Right lobe of liver (tissue), 6 donors: ENCODE results near the gene HMHB1. TPM values are rescaled to one million over a fixed set of nuclear protein-coding genes. Genes with fewer than 3 reads are reported as not detected.

Source experiments
- ATAC-seq, 4 donors: fragments of 200-7000 bp; cut with Tn5 transposase; one replicate each; pipeline ENCODE4 v1.9.1; 2020; ENCODE audit warnings: mild to moderate bottlenecking in 4 of 4, moderate library complexity in 4 of 4
- DNase-seq, 3 donors: peaks; one replicate each; pipeline ENCODE4 v3.0.0-alpha.2; 2020
- H3K27ac ChIP-seq, 3 donors: fragments of 200-600 bp; one replicate each; pipeline ENCODE4 v1.8.0; 2022
- H3K27me3 ChIP-seq, 2 donors: fragments of 200-600 bp; one replicate each; pipeline ENCODE4 v1.8.0; 2022
- H3K36me3 ChIP-seq, 4 donors: fragments of 200-600 bp; sonication (generic) in 1 of 4; one replicate each; pipeline versions ENCODE4 v1.5.1 to v1.8.0; 2017 to 2022; ENCODE audit warnings: control low read depth in 1 of 4
- H3K4me1 ChIP-seq, 4 donors: fragments of 200-600 bp; sonication (generic) in 1 of 4; one replicate each; pipeline versions ENCODE4 v1.5.1 to v1.8.0; 2017 to 2022; ENCODE audit warnings: control low read depth in 1 of 4
- H3K4me3 ChIP-seq, 3 donors: fragments of 200-600 bp; one replicate each; pipeline ENCODE4 v1.8.0; 2022
- H3K9me3 ChIP-seq, 4 donors: fragments of 200-600 bp; sonication (generic) in 1 of 4; one replicate each; pipeline versions ENCODE4 v1.5.1 to v1.8.0; 2017 to 2022; ENCODE audit warnings: control low read depth in 1 of 4
- POLR2A ChIP-seq: fragments of 450-650 bp; IDR thresholded peaks from one replicate; pipeline ENCODE4 v1.6.1; 2017; ENCODE audit warnings: antibody characterized with exemption, mild to moderate bottlenecking
- WGBS: methylation state at CpG from one replicate; pipeline ENCODE4 v1.1.6; 2018; ENCODE audit warnings: low coverage, low lambda C conversion rate; ENCODE audit not compliant: insufficient coverage; ENCODE audit errors: missing lambda C conversion rate; 5-methylcytosine and 5-hydroxymethylcytosine counted together
- intact Hi-C, 2 donors: fragments of 100-400 bp; cut with DNase I; formaldehyde crosslinking; loops; one replicate each; pipeline versions ENCODE4 v1.11.2 to v1.14.1; 2022
- long read RNA-seq: library from polyadenylated mRNA; unstranded; transcript quantifications from one replicate; pipeline ENCODE4 v2.0.0, GENCODE V29; 2019
- total RNA-seq, 6 experiments: library from RNA; depleted of rRNA in 2 of 6; stranded (reverse); fragments of >200 nt in 2 of 6; fragmentation: NEBNext Ultra II Directional in 3 of 6; extraction: Animal tissue kit (Norgen Biotek cat#: 25700) in 3 of 6; gene quantifications; one replicate each; pipeline versions ENCODE4 v1.1.0 to v1.2.4, GENCODE V29; 2016 to 2023
- TF ChIP-seq, protein P1 (sequence below), 4 donors: fragments of 200-600 bp in 3 of 4; fragments of 450-650 bp in 1 of 4; IDR thresholded peaks; one replicate each; pipeline versions ENCODE4 v1.5.1 to v1.8.0; 2016 to 2022; ENCODE audit warnings: antibody characterized with exemption in 4 of 4, mild to moderate bottlenecking in 2 of 4
- donor health status: DM: no; HTN: yes; CAD: no.
- donor health status: DM: no; HTN: no; CAD: no.
- donor health status: DM: no; HTN: no; CAD: no.
- donor health status: DM: no; HTN: yes; CAD: no.
- donor health status: DM: no; HTN: yes; CAD: no.

HMHB1 gene
- not detected for total RNA-seq
- long read RNA-seq = 0 reads

DNA sequence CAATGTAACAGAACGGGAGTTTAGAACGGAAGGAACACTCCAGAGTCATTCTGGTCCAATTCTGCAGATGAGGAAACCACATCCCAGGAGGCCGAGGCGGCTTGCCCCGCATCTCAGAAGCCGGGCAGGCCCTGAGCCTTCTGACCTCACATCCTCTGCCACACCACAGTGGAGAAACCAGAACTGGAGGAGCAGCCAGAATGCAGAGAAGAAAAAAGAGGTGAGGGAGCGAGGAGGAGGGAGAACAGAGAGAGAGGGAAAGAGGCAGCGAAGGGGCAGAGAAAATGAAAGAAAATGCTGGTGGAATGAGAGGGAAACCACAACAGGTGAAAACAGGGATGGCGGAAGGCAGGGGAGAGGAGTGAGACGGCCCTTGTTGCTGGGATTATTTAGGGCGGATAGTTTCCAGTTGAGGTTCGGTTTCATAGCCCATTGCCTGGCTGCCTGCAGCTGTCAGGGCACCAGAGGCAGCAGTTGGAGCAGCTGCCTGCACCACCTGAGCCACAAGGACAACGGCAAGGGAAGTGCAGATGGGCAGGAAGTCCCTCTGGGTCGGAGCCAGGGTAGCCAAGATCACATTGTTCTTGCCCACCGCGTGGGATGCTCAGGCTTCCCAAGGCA, at the start of gene HMHB1:
Gene HMHB1, plus strand, starts transcription at position 77 of the 621 bp plus-strand sequence.
- no peak within 1 kb of the TSS for H3K4me3 ChIP-seq
- no peaks in the 10 kb centered on the region for H3K27me3 ChIP-seq
- no peak for DNase-seq
- 60% methylated on average over 10 of the region's 16 CpGs for WGBS
- TF ChIP-seq, protein P1, sequence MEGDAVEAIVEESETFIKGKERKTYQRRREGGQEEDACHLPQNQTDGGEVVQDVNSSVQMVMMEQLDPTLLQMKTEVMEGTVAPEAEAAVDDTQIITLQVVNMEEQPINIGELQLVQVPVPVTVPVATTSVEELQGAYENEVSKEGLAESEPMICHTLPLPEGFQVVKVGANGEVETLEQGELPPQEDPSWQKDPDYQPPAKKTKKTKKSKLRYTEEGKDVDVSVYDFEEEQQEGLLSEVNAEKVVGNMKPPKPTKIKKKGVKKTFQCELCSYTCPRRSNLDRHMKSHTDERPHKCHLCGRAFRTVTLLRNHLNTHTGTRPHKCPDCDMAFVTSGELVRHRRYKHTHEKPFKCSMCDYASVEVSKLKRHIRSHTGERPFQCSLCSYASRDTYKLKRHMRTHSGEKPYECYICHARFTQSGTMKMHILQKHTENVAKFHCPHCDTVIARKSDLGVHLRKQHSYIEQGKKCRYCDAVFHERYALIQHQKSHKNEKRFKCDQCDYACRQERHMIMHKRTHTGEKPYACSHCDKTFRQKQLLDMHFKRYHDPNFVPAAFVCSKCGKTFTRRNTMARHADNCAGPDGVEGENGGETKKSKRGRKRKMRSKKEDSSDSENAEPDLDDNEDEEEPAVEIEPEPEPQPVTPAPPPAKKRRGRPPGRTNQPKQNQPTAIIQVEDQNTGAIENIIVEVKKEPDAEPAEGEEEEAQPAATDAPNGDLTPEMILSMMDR (IDR thresholded peaks at IDR 0.05) = no peak
- no peak for TF ChIP-seq POLR2A
- H3K27ac ChIP-seq = no peak within 1 kb of the TSS
- H3K9me3 ChIP-seq = no peaks in the 10 kb centered on the region
- intact Hi-C loops = no loop called here
- H3K4me1 ChIP-seq = no peaks in the 10 kb centered on the region
- no peak for ATAC-seq
- no peaks in the 10 kb centered on the region for H3K36me3 ChIP-seq

DNA sequence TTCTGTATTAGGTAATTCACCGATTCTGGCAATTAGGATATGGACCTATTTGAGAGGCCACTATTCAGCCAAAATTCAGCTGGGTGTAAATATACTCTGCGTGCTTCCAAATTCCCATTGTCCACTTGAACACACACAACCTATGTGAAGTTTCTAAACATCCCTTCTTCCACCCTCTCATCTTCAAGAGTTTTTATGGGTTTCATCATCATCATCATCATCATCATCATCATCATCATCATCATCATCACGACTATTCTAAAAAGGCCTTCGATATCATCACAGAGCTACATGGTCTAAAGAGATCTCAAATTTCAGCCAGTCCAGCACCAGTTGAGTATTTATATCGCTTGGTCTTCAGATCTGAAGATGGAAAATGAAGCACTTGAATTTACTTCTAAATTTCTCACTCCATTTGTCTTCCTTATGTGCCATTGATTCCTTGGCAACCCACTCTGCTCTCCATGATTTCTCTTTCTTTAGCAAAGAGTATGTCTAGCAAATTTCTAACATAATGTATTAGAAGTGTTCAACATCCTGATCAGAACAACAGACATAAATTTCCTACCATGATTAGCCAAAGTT, 49.2 kb upstream of the HMHB1 start:
- no peaks in the 10 kb centered on the region for H3K36me3 ChIP-seq
- H3K27me3 ChIP-seq = no peaks in the 10 kb centered on the region
- no peaks in the 10 kb centered on the region for H3K9me3 ChIP-seq
- no peaks in the 10 kb centered on the region for H3K4me1 ChIP-seq
- no peak overlapping the region for H3K4me3 ChIP-seq
- DNase-seq = no peak
- TF ChIP-seq POLR2A = no peak
- TF ChIP-seq, protein P1 (IDR thresholded peaks at IDR 0.05) = no peak
- ATAC-seq = no peak
- 87% methylated on average over 5 of the region's 5 CpGs for WGBS
- intact Hi-C loops = no loop called here
- no peak overlapping the region for H3K27ac ChIP-seq

DNA sequence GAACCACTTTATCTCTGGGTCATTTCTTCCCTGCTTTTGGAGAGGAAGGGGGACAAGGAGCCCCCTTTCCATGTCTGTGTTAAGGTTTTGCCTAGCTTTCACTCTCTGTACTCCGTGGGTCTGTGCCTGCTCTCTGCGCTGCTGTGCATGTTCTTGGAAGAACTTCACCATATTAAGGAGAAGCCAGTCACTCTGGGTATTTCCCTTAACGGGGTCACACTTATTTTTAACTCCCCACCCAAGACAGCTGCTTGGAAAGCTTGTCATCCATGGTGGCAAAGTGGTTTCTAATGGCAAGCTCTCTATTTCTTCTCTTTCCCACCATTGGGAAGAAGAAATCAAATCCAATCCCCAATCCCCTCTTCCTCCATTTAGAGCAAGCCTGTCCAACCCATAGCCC, 44.8 kb upstream of the HMHB1 start:
- Histone ChIP-seq H3K4me3 (no peak overlapping the region), H3K27ac (no peak overlapping the region), H3K4me1 (no peaks in the 10 kb centered on the region), H3K27me3 (no peaks in the 10 kb centered on the region), H3K36me3 (no peaks in the 10 kb centered on the region), H3K9me3 (no peaks in the 10 kb centered on the region)
- 94% methylated on average over 3 of the region's 3 CpGs for WGBS
- intact Hi-C loops = no loop called here
- ATAC-seq (no peak), DNase-seq (no peak)
- TF ChIP-seq POLR2A = no peak
- TF ChIP-seq, protein P1 (IDR thresholded peaks at IDR 0.05) = no peak

DNA sequence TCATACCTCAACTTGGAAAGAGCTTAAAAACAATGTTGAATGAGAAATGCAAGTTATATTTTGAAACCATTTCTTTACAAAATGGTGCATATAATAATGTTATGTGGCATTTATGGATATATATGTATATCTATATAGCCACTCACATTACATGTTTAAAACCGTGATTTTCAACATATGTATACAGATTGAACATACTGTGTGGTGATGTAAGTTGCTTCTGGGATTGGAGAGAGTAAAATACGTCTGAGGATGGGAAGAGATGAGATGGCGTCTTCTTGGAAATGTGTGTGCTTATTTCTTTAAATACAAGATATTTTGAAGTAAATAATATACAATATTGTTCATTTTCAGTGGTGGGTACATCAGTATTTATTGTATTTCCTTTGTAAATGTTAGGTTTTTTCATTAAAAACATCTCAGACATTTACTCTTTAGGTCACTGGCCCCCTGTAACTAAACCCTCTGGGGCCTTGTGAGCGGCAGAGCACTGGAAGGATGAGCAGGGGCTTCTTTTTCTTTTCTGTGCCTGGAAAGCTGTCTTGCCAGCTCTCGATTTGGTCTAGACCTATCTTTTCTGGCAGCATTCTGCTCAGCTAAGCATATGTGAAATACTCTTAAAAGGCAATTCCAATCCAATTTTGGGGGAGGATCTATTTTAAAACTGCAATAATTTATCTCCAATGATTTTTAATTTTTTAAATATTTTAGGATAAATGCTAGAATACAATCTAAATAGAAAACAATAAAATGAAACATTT, 42.8 kb upstream of the HMHB1 start:
- TF ChIP-seq, protein P1 (IDR thresholded peaks at IDR 0.05) = no peak
- no peak for TF ChIP-seq POLR2A
- 72% methylated on average over 5 of the region's 5 CpGs for WGBS
- intact Hi-C loops = no loop called here
- H3K27me3 ChIP-seq = no peaks in the 10 kb centered on the region
- no peak overlapping the region for H3K27ac ChIP-seq
- ATAC-seq (no peak), DNase-seq (no peak)
- no peaks in the 10 kb centered on the region for H3K4me1 ChIP-seq
- no peak overlapping the region for H3K4me3 ChIP-seq
- H3K9me3 ChIP-seq = no peaks in the 10 kb centered on the region
- no peaks in the 10 kb centered on the region for H3K36me3 ChIP-seq
